KMS-11 (cell line): ENCODE data around the gene PDLIM1.

Source experiments
- H2AFZ ChIP-seq: fragments of 200-600 bp; sonication (generic); 2 replicates; pipeline ENCODE4 v1.6.1; 2016; ENCODE audit warnings: antibody characterized with exemption, mixed run types, low read depth
- H3K27ac ChIP-seq: fragments of 200-600 bp; sonication (generic); 2 replicates; pipeline ENCODE4 v1.6.1; 2016; ENCODE audit warnings: mild to moderate bottlenecking, mixed run types
- H3K27me3 ChIP-seq: fragments of 200-600 bp; sonication (generic); 2 replicates; pipeline ENCODE4 v1.6.1; 2017; ENCODE audit warnings: mild to moderate bottlenecking, low read depth, mixed run types, moderate library complexity; ENCODE audit not compliant: insufficient read depth
- H3K36me3 ChIP-seq: fragments of 200-600 bp; sonication (generic); 2 replicates; pipeline ENCODE4 v1.6.1; 2017; ENCODE audit warnings: mild to moderate bottlenecking, mixed run types; ENCODE audit not compliant: insufficient read depth
- H3K4me1 ChIP-seq: fragments of 200-600 bp; sonication (generic); 2 replicates; pipeline ENCODE4 v1.6.1; 2016; ENCODE audit warnings: mild to moderate bottlenecking, low read depth, mixed run types; ENCODE audit not compliant: poor library complexity, severe bottlenecking
- H3K4me2 ChIP-seq: fragments of 200-600 bp; sonication (generic); 2 replicates; pipeline ENCODE4 v1.7.0; 2016; ENCODE audit warnings: mild to moderate bottlenecking, mixed run types
- H3K4me3 ChIP-seq: fragments of 200-600 bp; sonication (generic); IDR thresholded peaks from 2 replicates; pipeline ENCODE4 v1.6.1; 2017; ENCODE audit warnings: low read depth, low read length, mixed read lengths; ENCODE audit not compliant: insufficient read depth
- H3K79me2 ChIP-seq: fragments of 200-600 bp; sonication (generic); 2 replicates; pipeline ENCODE4 v1.6.1; 2016; ENCODE audit warnings: low read depth, mixed run types; ENCODE audit not compliant: insufficient read depth
- H3K9ac ChIP-seq: fragments of 200-600 bp; sonication (generic); 2 replicates; pipeline ENCODE4 v1.6.1; 2016; ENCODE audit warnings: mild to moderate bottlenecking, mixed run types
- H4K20me1 ChIP-seq: fragments of 200-600 bp; sonication (generic); 2 replicates; pipeline ENCODE4 v1.6.1; 2016; ENCODE audit warnings: mild to moderate bottlenecking, mixed run types; ENCODE audit not compliant: insufficient read depth
- CTCF ChIP-seq: fragments of 200-600 bp; sonication (generic); conservative IDR thresholded peaks from 2 replicates; pipeline ENCODE4 v1.6.1; 2017; ENCODE audit warnings: low read depth, mild to moderate bottlenecking, antibody characterized with exemption, low read length, moderate library complexity, mixed read lengths

The PDLIM1 gene

GRCh38 chr10:95321554-95322301 lies 30.9 kb upstream of the PDLIM1 start:
- Histone ChIP-seq H3K4me1 (peaks cover 4% of the 10 kb centered on the region), H3K4me2 (no peak overlapping the region), H4K20me1 (no peaks in the 10 kb centered on the region), H3K4me3 (no peak overlapping the region), H3K9ac (no peak overlapping the region), H3K27me3 (no peaks in the 10 kb centered on the region), H3K27ac (no peak overlapping the region), H2AFZ (no peak overlapping the region), H3K36me3 (no peaks in the 10 kb centered on the region), H3K79me2 (no peaks in the 10 kb centered on the region)
- TF ChIP-seq CTCF = no peak

- no peak overlapping the region for H3K27ac ChIP-seq
- no peak overlapping the region for H3K4me2 ChIP-seq
- no peaks in the 10 kb centered on the region for H4K20me1 ChIP-seq
- H2AFZ ChIP-seq = no peak overlapping the region
- no peaks in the 10 kb centered on the region for H3K36me3 ChIP-seq
- no peak overlapping the region for H3K9ac ChIP-seq
- H3K27me3 ChIP-seq = no peaks in the 10 kb centered on the region
- H3K4me1 ChIP-seq = peaks cover 4% of the 10 kb centered on the region
- no peaks in the 10 kb centered on the region for H3K79me2 ChIP-seq
- no peak for TF ChIP-seq CTCF
- H3K4me3 ChIP-seq = no peak overlapping the region
These were observed 28.4 kb upstream of the PDLIM1 start for GRCh38 chr10:95319239-95319638.

GRCh38 chr10:95315509-95315908 lies 24.7 kb upstream of the PDLIM1 start:
- H3K4me2 ChIP-seq = no peak overlapping the region
- no peak for TF ChIP-seq CTCF
- H3K79me2 ChIP-seq = no peaks in the 10 kb centered on the region
- H3K9ac ChIP-seq = no peak overlapping the region
- H3K4me1 ChIP-seq = peaks cover 4% of the 10 kb centered on the region
- H3K27ac ChIP-seq = no peak overlapping the region
- no peaks in the 10 kb centered on the region for H3K27me3 ChIP-seq
- H3K4me3 ChIP-seq = no peak overlapping the region
- no peaks in the 10 kb centered on the region for H4K20me1 ChIP-seq
- H2AFZ ChIP-seq = no peak overlapping the region
- no peaks in the 10 kb centered on the region for H3K36me3 ChIP-seq

- Histone ChIP-seq H3K4me1 (peaks cover 9% of the 10 kb centered on the region), H3K27ac (no peak overlapping the region), H3K9ac (no peak overlapping the region), H4K20me1 (no peaks in the 10 kb centered on the region), H3K27me3 (no peaks in the 10 kb centered on the region), H2AFZ (no peak overlapping the region), H3K4me2 (no peak overlapping the region), H3K79me2 (no peaks in the 10 kb centered on the region), H3K36me3 (no peaks in the 10 kb centered on the region), H3K4me3 (no peak overlapping the region)
- TF ChIP-seq CTCF = no peak
These were observed 23.6 kb upstream of the PDLIM1 start for GRCh38 chr10:95314192-95314918.
